Neutrophil (primary cell): ENCODE results near the gene HPCA.

Experiments used
- H3K27ac ChIP-seq: fragments of 200-600 bp; sonication (generic); 2 replicates; pipeline ENCODE4 v1.5.1; 2016; ENCODE audit warnings: mild to moderate bottlenecking, moderate library complexity
- H3K27me3 ChIP-seq: fragments of 200-600 bp; sonication (generic); 2 replicates; pipeline ENCODE4 v1.6.0; 2016; ENCODE audit warnings: mild to moderate bottlenecking
- H3K36me3 ChIP-seq: fragments of 200-600 bp; sonication (generic); 2 replicates; pipeline ENCODE4 v1.5.1; 2017
- H3K4me1 ChIP-seq, 2 experiments: fragments of 200-600 bp in 1 of 2; sonication (generic) in 1 of 2; 1 replicate in 1 of 2; 2 replicates in 1 of 2; pipeline versions ENCODE4 v1.5.1 to v1.6.1; 2013 to 2016; ENCODE audit warnings: low read depth in 1 of 2, low read length in 1 of 2, mild to moderate bottlenecking in 1 of 2, moderate library complexity in 1 of 2; ENCODE audit not compliant: control insufficient read depth in 1 of 2, insufficient read depth in 1 of 2
- H3K4me3 ChIP-seq, 2 experiments: fragments of 200-600 bp in 1 of 2; sonication (generic) in 1 of 2; 1 replicate in 1 of 2; 2 replicates in 1 of 2; pipeline ENCODE4 v1.5.1; 2013 to 2016; ENCODE audit warnings: low read depth in 1 of 2, low read length in 1 of 2, mild to moderate bottlenecking in 1 of 2, moderate library complexity in 1 of 2
- H3K9me3 ChIP-seq: fragments of 200-600 bp; sonication (generic); 2 replicates; pipeline ENCODE4 v1.5.1; 2016
- TF ChIP-seq, protein P1 (sequence below): fragments of 200-600 bp; sonication (generic); IDR thresholded peaks from 2 replicates; pipeline ENCODE4 v1.5.1; 2016; ENCODE audit warnings: antibody characterized with exemption

HPCA gene

DNA sequence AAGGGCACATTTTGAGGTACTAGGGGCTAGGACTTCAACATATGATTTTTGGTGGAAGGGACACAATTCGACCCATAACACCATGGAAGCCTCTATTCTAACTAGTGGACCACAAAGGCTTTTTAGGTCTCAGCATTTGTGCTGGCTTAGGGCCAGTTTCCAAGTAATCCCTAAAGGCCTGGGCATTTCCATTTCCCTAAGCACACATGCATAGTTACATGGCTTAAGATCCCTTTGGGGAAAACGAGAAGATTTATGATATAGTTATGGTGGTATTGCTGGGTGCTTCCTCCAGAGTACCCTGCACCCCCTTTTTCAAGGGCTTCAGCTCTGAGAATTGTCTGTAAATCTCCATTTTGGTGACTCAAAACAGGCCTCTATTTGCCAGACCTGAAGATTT is 43.1 kb downstream of the HPCA start:
- no peak overlapping the region for H3K4me3 ChIP-seq
- no peaks in the 10 kb centered on the region for H3K9me3 ChIP-seq
- peaks cover 12% of the 10 kb centered on the region for H3K36me3 ChIP-seq
- no peak overlapping the region for H3K27ac ChIP-seq
- peaks cover 49% of the 10 kb centered on the region for H3K27me3 ChIP-seq
- TF ChIP-seq, protein P1, sequence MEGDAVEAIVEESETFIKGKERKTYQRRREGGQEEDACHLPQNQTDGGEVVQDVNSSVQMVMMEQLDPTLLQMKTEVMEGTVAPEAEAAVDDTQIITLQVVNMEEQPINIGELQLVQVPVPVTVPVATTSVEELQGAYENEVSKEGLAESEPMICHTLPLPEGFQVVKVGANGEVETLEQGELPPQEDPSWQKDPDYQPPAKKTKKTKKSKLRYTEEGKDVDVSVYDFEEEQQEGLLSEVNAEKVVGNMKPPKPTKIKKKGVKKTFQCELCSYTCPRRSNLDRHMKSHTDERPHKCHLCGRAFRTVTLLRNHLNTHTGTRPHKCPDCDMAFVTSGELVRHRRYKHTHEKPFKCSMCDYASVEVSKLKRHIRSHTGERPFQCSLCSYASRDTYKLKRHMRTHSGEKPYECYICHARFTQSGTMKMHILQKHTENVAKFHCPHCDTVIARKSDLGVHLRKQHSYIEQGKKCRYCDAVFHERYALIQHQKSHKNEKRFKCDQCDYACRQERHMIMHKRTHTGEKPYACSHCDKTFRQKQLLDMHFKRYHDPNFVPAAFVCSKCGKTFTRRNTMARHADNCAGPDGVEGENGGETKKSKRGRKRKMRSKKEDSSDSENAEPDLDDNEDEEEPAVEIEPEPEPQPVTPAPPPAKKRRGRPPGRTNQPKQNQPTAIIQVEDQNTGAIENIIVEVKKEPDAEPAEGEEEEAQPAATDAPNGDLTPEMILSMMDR = no peak
- H3K4me1 ChIP-seq = peaks cover 11 to 16% of the 10 kb centered on the region in 2 experiments

DNA sequence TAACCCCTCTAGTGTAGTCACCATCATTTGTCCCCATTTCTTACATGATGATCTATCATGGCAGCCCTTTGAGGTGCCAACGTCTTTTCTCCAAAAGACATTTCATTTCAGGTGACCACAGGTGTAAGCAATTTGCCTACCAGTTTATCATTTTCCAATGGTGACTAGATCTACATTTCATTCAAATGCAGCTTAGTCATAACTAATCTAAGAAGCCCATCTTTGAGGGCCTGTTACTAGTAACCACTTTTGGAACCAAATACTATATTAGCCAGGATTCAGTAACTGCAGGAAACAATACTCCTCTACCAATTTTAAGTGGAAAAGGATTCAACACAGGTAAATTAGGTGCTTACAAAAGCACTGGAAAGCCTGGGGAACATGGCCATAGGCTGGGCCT is 45.5 kb downstream of the HPCA start:
- Histone ChIP-seq H3K36me3 (peaks cover 36% of the 10 kb centered on the region), H3K27ac (no peak overlapping the region), H3K4me3 (no peak overlapping the region), H3K27me3 (peaks cover 25% of the 10 kb centered on the region), H3K4me1 (no peaks in the 10 kb centered on the region), H3K9me3 (no peaks in the 10 kb centered on the region)
- TF ChIP-seq, protein P1 = no peak

DNA sequence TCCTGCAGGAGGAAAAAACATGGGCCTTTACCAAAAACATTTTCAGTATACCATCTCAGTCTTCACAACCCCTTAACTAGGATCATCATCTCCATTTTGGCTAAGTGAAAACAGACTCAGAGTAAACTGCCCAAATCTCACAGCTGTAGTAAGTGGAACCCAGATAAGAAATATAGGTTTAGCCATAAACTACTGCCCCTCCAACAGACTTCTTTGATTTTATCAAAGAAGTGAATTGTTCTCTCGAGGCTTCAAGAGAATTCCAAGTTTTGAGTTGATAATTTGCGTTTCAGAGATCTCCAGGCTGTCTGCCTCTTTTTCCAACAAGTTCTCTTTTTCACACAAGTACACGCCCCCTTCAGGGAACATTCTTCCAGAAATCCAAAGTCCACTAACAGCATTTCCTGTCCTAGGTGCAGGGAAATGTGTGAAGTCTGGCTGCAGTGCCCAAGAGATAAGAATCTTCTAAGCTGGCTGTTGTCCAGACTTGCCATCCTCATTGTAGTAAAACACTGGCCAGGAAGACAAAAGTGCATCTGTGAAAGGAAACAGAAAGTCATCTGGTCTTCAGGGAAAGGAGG is 47.5 kb downstream of the HPCA start:
- TF ChIP-seq, protein P1 = no peak
- Histone ChIP-seq H3K36me3 (peaks cover 57% of the 10 kb centered on the region), H3K4me3 (no peak overlapping the region), H3K9me3 (no peaks in the 10 kb centered on the region), H3K27me3 (peaks cover 4% of the 10 kb centered on the region), H3K27ac (peak overlapping the region; percentile 45), H3K4me1 (no peaks in the 10 kb centered on the region)

DNA sequence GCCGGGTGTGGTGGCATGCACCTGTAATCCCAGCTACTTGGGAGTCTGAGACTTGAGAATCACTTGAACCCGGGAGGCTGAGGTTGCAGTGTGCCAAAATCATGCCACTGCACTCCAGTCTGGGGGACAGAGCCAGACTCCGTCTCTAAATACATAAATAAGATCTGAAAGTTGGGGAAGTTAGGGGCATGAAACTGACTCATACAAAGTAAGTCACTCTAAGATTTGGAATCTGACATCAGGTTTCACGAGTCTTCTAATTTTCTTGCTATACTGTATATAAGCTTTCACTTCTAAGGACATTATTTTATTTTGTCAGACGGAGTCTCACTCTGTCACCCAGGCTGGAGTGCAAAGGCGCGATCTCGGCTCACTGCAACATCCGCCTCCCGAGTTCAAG is 48.2 kb downstream of the HPCA start:
- no peak overlapping the region for H3K4me3 ChIP-seq
- H3K4me1 ChIP-seq = peaks cover 0 to 2% of the 10 kb centered on the region in 2 experiments
- H3K36me3 ChIP-seq = peaks cover 64% of the 10 kb centered on the region
- no peaks in the 10 kb centered on the region for H3K9me3 ChIP-seq
- H3K27me3 ChIP-seq = no peaks in the 10 kb centered on the region
- TF ChIP-seq, protein P1 = no peak
- H3K27ac ChIP-seq = peak overlapping the region; percentile 45

DNA sequence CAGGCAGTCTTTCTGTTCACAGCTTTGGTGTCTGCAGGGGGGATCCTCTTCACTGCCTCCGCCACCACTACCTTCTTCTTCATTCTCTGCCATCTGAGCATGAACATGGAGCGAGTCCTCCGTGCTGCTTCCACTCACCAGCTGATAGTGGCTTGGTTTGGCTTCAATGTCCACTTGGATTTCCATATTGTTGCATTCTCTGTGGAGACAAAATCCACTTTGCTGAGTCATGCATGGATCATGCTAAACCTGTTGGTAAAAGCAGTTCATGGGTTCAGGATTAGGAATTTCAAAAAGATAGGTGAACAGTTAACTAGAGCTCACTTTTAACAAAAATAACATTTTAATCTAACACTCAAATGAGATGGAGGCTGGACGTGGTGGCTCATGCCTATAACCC is 50.8 kb downstream of the HPCA start:
- H3K9me3 ChIP-seq = no peaks in the 10 kb centered on the region
- peaks cover 89% of the 10 kb centered on the region for H3K36me3 ChIP-seq
- H3K4me1 ChIP-seq = peaks cover 0 to 7% of the 10 kb centered on the region in 2 experiments
- peak overlapping the region; percentile 12 for H3K27ac ChIP-seq
- no peaks in the 10 kb centered on the region for H3K27me3 ChIP-seq
- no peak overlapping the region for H3K4me3 ChIP-seq
- TF ChIP-seq, protein P1 = no peak
